ENCODE measurements around the gene DPP8. TPM values are rescaled to one million over a fixed set of nuclear protein-coding genes. Genes with fewer than 3 reads are reported as not detected.

The DPP8 gene
- total RNA-seq, 3 donors from 2014 or later (not counting 1 experiment from before 2014, with no cell fraction given) = 51.7 to 64.8 (median 62.4) TPM

DNA sequence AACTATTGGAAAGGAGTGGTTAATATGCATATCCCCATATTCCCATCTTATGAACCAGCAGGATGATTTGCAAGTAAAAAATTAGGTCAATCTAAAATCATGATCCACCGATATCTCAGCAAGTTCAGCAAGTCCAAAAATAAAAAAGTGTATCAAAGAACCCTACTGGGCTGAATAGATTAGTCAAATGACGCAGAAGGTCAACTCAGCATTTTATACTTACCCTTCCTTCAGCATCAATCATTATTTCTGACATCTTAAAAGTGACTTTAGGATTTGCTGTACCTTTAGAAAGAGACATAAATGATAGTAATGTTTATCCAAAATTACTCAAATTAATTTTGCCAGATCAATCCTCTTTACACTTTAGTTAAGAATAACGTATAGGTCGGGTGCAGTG, 32.6 kb downstream of the DPP8 start:
- WGBS (ENCODE audit: insufficient coverage) = 97% methylated on average over 3 of the region's 4 CpGs
- Mint-ChIP-seq H3K36me3 (peaks cover 15% of the 10 kb centered on the region), H3K4me1 (no peaks in the 10 kb centered on the region), H3K27me3 (ENCODE audit: low read depth in 2 of 2) (no peaks in the 10 kb centered on the region), H3K27ac (peak overlapping the region in 1 of 2 donors; percentile 11), H3K9me3 (no peaks in the 10 kb centered on the region), H3K4me3 (no peak overlapping the region)
- ATAC-seq (no peak), DNase-seq (no peak)
- H3K4me3 ChIP-seq (ENCODE audit: low read length) = no peak overlapping the region
- no peaks in the 10 kb centered on the region for H3K4me1 ChIP-seq (ENCODE audit: control insufficient read depth, insufficient read depth, low read length)
- TF ChIP-seq, protein P1, sequence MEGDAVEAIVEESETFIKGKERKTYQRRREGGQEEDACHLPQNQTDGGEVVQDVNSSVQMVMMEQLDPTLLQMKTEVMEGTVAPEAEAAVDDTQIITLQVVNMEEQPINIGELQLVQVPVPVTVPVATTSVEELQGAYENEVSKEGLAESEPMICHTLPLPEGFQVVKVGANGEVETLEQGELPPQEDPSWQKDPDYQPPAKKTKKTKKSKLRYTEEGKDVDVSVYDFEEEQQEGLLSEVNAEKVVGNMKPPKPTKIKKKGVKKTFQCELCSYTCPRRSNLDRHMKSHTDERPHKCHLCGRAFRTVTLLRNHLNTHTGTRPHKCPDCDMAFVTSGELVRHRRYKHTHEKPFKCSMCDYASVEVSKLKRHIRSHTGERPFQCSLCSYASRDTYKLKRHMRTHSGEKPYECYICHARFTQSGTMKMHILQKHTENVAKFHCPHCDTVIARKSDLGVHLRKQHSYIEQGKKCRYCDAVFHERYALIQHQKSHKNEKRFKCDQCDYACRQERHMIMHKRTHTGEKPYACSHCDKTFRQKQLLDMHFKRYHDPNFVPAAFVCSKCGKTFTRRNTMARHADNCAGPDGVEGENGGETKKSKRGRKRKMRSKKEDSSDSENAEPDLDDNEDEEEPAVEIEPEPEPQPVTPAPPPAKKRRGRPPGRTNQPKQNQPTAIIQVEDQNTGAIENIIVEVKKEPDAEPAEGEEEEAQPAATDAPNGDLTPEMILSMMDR (IDR thresholded peaks at IDR 0.05) = no peak
- no peaks in the 10 kb centered on the region for H3K9me3 ChIP-seq (ENCODE audit: control insufficient read depth, insufficient read depth, low read length)
- intact Hi-C loops (cut with micrococcal nuclease) = no loop called here
- H3K36me3 ChIP-seq (ENCODE audit: control insufficient read depth, insufficient read depth, low read length) = peaks cover 62% of the 10 kb centered on the region
- no peak overlapping the region for H3K27ac ChIP-seq (ENCODE audit: low read length)
- no peaks in the 10 kb centered on the region for H3K27me3 ChIP-seq (ENCODE audit: control insufficient read depth, insufficient read depth, low read length)

DNA sequence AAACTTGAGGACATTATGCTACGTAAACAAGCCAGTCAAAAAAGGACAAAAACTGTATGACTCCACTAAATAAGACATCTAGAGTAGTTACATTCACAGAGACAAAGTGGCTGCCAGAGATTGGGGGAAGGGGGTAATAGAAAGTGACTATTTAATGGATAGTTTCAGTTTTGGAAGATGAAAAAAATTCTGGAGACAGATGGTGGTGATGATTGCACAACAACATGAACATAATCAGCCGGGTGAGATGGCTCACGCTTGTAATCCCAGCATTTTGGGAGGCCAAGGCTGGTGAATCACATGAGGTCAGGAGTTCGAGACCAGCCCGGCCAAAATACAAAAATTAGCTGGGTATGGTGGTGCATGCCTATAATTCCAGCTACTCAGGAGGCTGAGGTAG, 40.6 kb downstream of the DPP8 start:
- Histone ChIP-seq H3K27me3 (ENCODE audit: control insufficient read depth, insufficient read depth, low read length) (no peaks in the 10 kb centered on the region), H3K36me3 (ENCODE audit: control insufficient read depth, insufficient read depth, low read length) (peaks cover 76% of the 10 kb centered on the region), H3K4me3 (ENCODE audit: low read length) (no peak overlapping the region), H3K27ac (ENCODE audit: low read length) (no peak overlapping the region), H3K9me3 (ENCODE audit: control insufficient read depth, insufficient read depth, low read length) (no peaks in the 10 kb centered on the region), H3K4me1 (ENCODE audit: control insufficient read depth, insufficient read depth, low read length) (no peaks in the 10 kb centered on the region)
- WGBS (ENCODE audit: insufficient coverage) = 97% methylated on average over 5 of the region's 5 CpGs
- Mint-ChIP-seq H3K27me3 (ENCODE audit: low read depth in 2 of 2) (no peaks in the 10 kb centered on the region), H3K9me3 (no peaks in the 10 kb centered on the region), H3K4me3 (no peak overlapping the region), H3K36me3 (peaks cover 20% of the 10 kb centered on the region), H3K4me1 (peaks cover 0 to 5% of the 10 kb centered on the region in 2 donors), H3K27ac (peak overlapping the region in 1 of 2 donors; percentile 13)
- DNase-seq (no peak), ATAC-seq (no peak)
- TF ChIP-seq, protein P1 (IDR thresholded peaks at IDR 0.05) = no peak
- intact Hi-C loops (cut with micrococcal nuclease) = no loop called here

DNA sequence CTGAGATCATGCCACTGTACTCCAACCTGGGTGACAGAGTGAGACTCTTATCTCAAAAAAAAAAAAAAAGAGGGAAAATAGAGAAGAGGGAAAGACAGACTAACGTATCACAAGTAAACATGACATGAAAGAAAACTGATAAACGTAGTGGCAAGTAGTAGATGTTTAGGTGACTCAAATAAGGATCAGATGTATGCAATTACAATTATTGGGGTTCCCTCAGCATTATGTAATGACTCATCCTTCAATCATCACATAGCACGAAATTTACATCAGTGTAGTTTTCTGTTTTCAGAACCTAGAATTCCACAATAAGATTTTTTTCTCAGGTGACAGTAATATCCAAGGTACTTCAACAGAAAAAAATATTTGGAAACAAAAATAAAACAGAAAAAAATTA, 46.6 kb downstream of the DPP8 start:
- no peaks in the 10 kb centered on the region for H3K27me3 Mint-ChIP-seq (ENCODE audit: low read depth in 2 of 2)
- WGBS (ENCODE audit: insufficient coverage) = 75% methylated on average over 2 of the region's 3 CpGs
- H3K27ac Mint-ChIP-seq = peak overlapping the region in 1 of 2 donors; percentile 51

More for the DNA sequence above, 46.6 kb downstream of the DPP8 start:
- intact Hi-C loops (cut with micrococcal nuclease) = no loop called here
- Mint-ChIP-seq H3K4me1 (no peaks in the 10 kb centered on the region), H3K9me3 (no peaks in the 10 kb centered on the region), H3K4me3 (no peak overlapping the region), H3K36me3 (peaks cover 7% of the 10 kb centered on the region)
- no peak for DNase-seq
- no peak for ATAC-seq
- Histone ChIP-seq H3K36me3 (ENCODE audit: control insufficient read depth, insufficient read depth, low read length) (peaks cover 70% of the 10 kb centered on the region), H3K9me3 (ENCODE audit: control insufficient read depth, insufficient read depth, low read length) (no peaks in the 10 kb centered on the region), H3K4me3 (ENCODE audit: low read length) (no peak overlapping the region), H3K27ac (ENCODE audit: low read length) (no peak overlapping the region), H3K4me1 (ENCODE audit: control insufficient read depth, insufficient read depth, low read length) (no peaks in the 10 kb centered on the region), H3K27me3 (ENCODE audit: control insufficient read depth, insufficient read depth, low read length) (no peaks in the 10 kb centered on the region)
- TF ChIP-seq, protein P1 (IDR thresholded peaks at IDR 0.05) = no peak
